BJ (cell line): ENCODE measurements around the gene MISP. TPM values are rescaled to one million over a fixed set of nuclear protein-coding genes. Genes with fewer than 3 reads are reported as not detected.
"Not testable (repeated sequence)": the region's sequence is repeated elsewhere in the genome, so short reads cannot be mapped to it uniquely, and the experiment has no call there.

Experiments
- CTCF ChIA-PET: fragments of 350-600 bp; formaldehyde crosslinking; extraction: SDS; loops from one replicate; lab custom pipeline; 2021; ENCODE audit warnings: antibody characterized with exemption, inconsistent platforms; lab: Yijun Ruan, JAX
- POLR2A ChIA-PET: fragments of 300-600 bp; sonication (Branson Sonifier 250); formaldehyde crosslinking; extraction: SDS; loops from one replicate; lab custom pipeline; 2021; ENCODE audit warnings: antibody characterized with exemption; lab: Charles Lee
- DNase-seq: peaks from one replicate; pipeline ENCODE4 v3.0.0-alpha.2; 2011; ENCODE audit warnings: low read depth
- H3K27me3 ChIP-seq: 2 replicates; pipeline ENCODE4 v1.6.0; 2011; ENCODE audit warnings: low read length; ENCODE audit not compliant: control insufficient read depth, insufficient read depth
- H3K36me3 ChIP-seq: 2 replicates; pipeline ENCODE4 v1.5.1; 2011; ENCODE audit warnings: low read length; ENCODE audit not compliant: control insufficient read depth, insufficient read depth
- H3K4me3 ChIP-seq: 2 replicates; pipeline ENCODE4 v1.5.1; 2011; ENCODE audit warnings: low read depth, mild to moderate bottlenecking, control low read depth, low read length
- CTCF ChIP-seq: IDR thresholded peaks from 2 replicates; pipeline ENCODE4 v1.5.1; 2011; ENCODE audit warnings: low read depth, mild to moderate bottlenecking, control low read depth, inconsistent platforms, low read length, moderate library complexity; ENCODE audit not compliant: insufficient read depth
- polyA plus RNA-seq: library from polyadenylated mRNA; depleted of rRNA; stranded (reverse); fragments of >200 nt; gene quantifications from 2 replicates; pipeline ENCODE4 v1.2.3, GENCODE V29; 2011

The MISP gene
- polyA plus RNA-seq, 1 experiment: 0.06 TPM

GRCh38 chr19:738509-739128 lies 12.3 kb upstream of the MISP start:
- no peak for DNase-seq
- H3K27me3 ChIP-seq: no peaks in the 10 kb centered on the region
- no peaks in the 10 kb centered on the region for H3K36me3 ChIP-seq
- no peak overlapping the region for H3K4me3 ChIP-seq
- POLR2A ChIA-PET: no interaction called here
- no peak for TF ChIP-seq CTCF
- CTCF ChIA-PET: interaction anchor here (0.9 to 2.0 kb wide), 5 partner anchors 10 to 154 kb away, joined by 3 to 6 read pairs (median 4); partner anchors contain the start of gene MISP

GRCh38 chr19:739998-740715 lies 10.8 kb upstream of the MISP start:
- no peak for TF ChIP-seq CTCF
- H3K27me3 ChIP-seq: no peaks in the 10 kb centered on the region
- H3K4me3 ChIP-seq: no peak overlapping the region
- H3K36me3 ChIP-seq: no peaks in the 10 kb centered on the region
- POLR2A ChIA-PET: no interaction called here
- DNase-seq: no peak
- CTCF ChIA-PET: interaction anchor here (1.2 to 2.3 kb wide), 6 partner anchors 11 to 156 kb away, joined by 3 to 6 read pairs (median 4); no protein-coding TSS in a partner anchor

GRCh38 chr19:740816-741505 lies 10.0 kb upstream of the MISP start:
- H3K36me3 ChIP-seq, H3K4me3 ChIP-seq, DNase-seq, POLR2A ChIA-PET, H3K27me3 ChIP-seq: not testable (repeated sequence)
- CTCF ChIA-PET: interaction anchor here (1.2 to 2.3 kb wide), 5 partner anchors 11 to 156 kb away, joined by 3 to 6 read pairs (median 4); no protein-coding TSS in a partner anchor

GRCh38 chr19:741506-742131 lies 9.3 kb upstream of the MISP start:
- 0 out of 2 replicates have a peak, but pooled peaks have one; percentile 20 for TF ChIP-seq CTCF
- DNase-seq: no peak
- no peaks in the 10 kb centered on the region for H3K36me3 ChIP-seq
- no peak overlapping the region for H3K4me3 ChIP-seq
- H3K27me3 ChIP-seq: no peaks in the 10 kb centered on the region
- ChIA-PET CTCF (interaction anchor here (0.6 to 2.3 kb wide), 3 partner anchors 12 to 157 kb away, joined by 3 to 6 read pairs (median 3); no protein-coding TSS in a partner anchor), POLR2A (no interaction called here)

- POLR2A ChIA-PET: no interaction called here
Observed at GRCh38 chr19:742540-743075, 8.3 kb upstream of the MISP start.

More at GRCh38 chr19:742540-743075, 8.3 kb upstream of the MISP start:
- no peak for TF ChIP-seq CTCF
- Histone ChIP-seq H3K36me3 (no peaks in the 10 kb centered on the region), H3K4me3 (no peak overlapping the region), H3K27me3 (no peaks in the 10 kb centered on the region)
- CTCF ChIA-PET: interaction anchor here (0.6 to 2.3 kb wide), 4 partner anchors 8 to 158 kb away, joined by 3 to 6 read pairs (median 3); no protein-coding TSS in a partner anchor
- no peak for DNase-seq
